ENCODE data around the gene ZNF445.

DNA sequence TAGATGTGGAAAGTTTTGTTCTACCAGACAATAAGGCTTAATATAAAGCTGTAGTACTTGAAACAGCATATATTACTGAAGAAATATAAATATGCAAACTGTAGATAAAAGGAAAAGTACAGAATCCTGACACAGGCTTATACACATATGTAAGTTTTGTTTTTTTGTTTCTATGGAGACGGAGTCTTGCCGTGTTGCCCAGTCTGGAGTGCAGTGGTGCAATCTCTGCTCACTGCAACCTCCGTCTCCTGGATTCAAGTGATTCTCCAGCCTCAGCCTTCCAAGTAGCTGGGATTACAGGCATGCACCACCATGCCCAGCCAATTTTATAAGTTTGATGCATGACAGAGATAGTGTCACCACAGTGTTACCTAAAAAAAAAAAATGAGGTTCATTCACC is 29.1 kb upstream of the ZNF445 start:
- TF ChIP-seq, protein P1, sequence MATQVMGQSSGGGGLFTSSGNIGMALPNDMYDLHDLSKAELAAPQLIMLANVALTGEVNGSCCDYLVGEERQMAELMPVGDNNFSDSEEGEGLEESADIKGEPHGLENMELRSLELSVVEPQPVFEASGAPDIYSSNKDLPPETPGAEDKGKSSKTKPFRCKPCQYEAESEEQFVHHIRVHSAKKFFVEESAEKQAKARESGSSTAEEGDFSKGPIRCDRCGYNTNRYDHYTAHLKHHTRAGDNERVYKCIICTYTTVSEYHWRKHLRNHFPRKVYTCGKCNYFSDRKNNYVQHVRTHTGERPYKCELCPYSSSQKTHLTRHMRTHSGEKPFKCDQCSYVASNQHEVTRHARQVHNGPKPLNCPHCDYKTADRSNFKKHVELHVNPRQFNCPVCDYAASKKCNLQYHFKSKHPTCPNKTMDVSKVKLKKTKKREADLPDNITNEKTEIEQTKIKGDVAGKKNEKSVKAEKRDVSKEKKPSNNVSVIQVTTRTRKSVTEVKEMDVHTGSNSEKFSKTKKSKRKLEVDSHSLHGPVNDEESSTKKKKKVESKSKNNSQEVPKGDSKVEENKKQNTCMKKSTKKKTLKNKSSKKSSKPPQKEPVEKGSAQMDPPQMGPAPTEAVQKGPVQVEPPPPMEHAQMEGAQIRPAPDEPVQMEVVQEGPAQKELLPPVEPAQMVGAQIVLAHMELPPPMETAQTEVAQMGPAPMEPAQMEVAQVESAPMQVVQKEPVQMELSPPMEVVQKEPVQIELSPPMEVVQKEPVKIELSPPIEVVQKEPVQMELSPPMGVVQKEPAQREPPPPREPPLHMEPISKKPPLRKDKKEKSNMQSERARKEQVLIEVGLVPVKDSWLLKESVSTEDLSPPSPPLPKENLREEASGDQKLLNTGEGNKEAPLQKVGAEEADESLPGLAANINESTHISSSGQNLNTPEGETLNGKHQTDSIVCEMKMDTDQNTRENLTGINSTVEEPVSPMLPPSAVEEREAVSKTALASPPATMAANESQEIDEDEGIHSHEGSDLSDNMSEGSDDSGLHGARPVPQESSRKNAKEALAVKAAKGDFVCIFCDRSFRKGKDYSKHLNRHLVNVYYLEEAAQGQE (IDR thresholded peaks at IDR 0.05; ENCODE audit: insufficient replicate concordance, low read depth) = no peak
- TF ChIP-seq POLR2AphosphoS5 (IDR thresholded peaks at IDR 0.05; ENCODE audit: low read depth) (no peak), CTCF (IDR thresholded peaks at IDR 0.05; ENCODE audit: insufficient read depth, low read length) (no peak)
